PC-3 (cell line): ENCODE results near the gene SPATA9.

Source experiments
- CTCF ChIP-seq: fragments of 300-600 bp; sonication (generic); conservative IDR thresholded peaks from 2 replicates; pipeline ENCODE4 v1.5.1; 2017; ENCODE audit warnings: antibody characterized with exemption, low read depth, mild to moderate bottlenecking, low read length
- EZH2 ChIP-seq: fragments of 300-600 bp; sonication (generic); IDR thresholded peaks from one replicate; pipeline ENCODE4 v1.6.1; 2017; ENCODE audit warnings: antibody characterized with exemption, mild to moderate bottlenecking, low read length; ENCODE audit not compliant: unreplicated experiment
- EZH2phosphoT487 ChIP-seq: fragments of 300-600 bp; sonication (generic); IDR thresholded peaks from 2 replicates; pipeline ENCODE4 v1.6.1; 2018; ENCODE audit warnings: mild to moderate bottlenecking, antibody characterized with exemption, low read length, borderline replicate concordance

- no peak for TF ChIP-seq CTCF
- no peak for TF ChIP-seq EZH2
- no peak for TF ChIP-seq EZH2phosphoT487
Observed at GRCh38 chr5:95669985-95670384, 12.8 kb downstream of the SPATA9 start.
